Endothelial cell of umbilical vein (primary cell): ENCODE results near the gene OXER1. TPM values are rescaled to one million over a fixed set of nuclear protein-coding genes. Genes with fewer than 3 reads are reported as not detected.

Experiments
- BruUV-seq: library from RNA; stranded (reverse); fragments of 400-500 nt; replicated peaks from 2 replicates; lab custom pipeline; 2021; lab: Mats Ljungman, UMichigan
- CTCF ChIA-PET: fragments of 300-600, 350-600 bp; sonication (Branson Sonifier 250); formaldehyde crosslinking; loops from one replicate; lab custom pipeline; 2021; ENCODE audit warnings: antibody characterized with exemption, inconsistent platforms; lab: Charles Lee
- POLR2A ChIA-PET: fragments of 300-600, 350-600 bp; sonication (Branson Sonifier 250); formaldehyde crosslinking; loops from one replicate; lab custom pipeline; 2021; ENCODE audit warnings: antibody characterized with exemption, inconsistent platforms; lab: Charles Lee
- DNase-seq: peaks from one replicate; pipeline ENCODE4 v3.0.0-alpha.2; 2011; ENCODE audit warnings: low read depth, low spot score
- FAIRE-seq: peaks from 2 replicates; lab custom pipeline; 2011; peaks lifted over from hg19 to GRCh38; lab: Jason Lieb, UNC
- H2AFZ ChIP-seq: 2 replicates; pipeline ENCODE4 v1.6.0; 2012; ENCODE audit warnings: low read depth, low read length, control low read depth, inconsistent platforms
- H3K27ac ChIP-seq: 2 replicates; pipeline ENCODE4 v1.5.1; 2011; ENCODE audit warnings: low read depth, mild to moderate bottlenecking, control low read depth, low read length, moderate library complexity; ENCODE audit not compliant: insufficient read depth
- H3K27me3 ChIP-seq, 2 experiments: 2 replicates each; pipeline versions ENCODE4 v1.6.0 to v1.6.1; 2011; ENCODE audit warnings: low read length in 2 of 2, mixed read lengths in 1 of 2; ENCODE audit not compliant: control insufficient read depth in 2 of 2, insufficient read depth in 2 of 2
- H3K36me3 ChIP-seq, 2 experiments: 2 replicates in 1 of 2; 3 replicates in 1 of 2; pipeline ENCODE4 v1.5.1; 2011; ENCODE audit warnings: low read length in 2 of 2, mild to moderate bottlenecking in 1 of 2, moderate library complexity in 1 of 2; ENCODE audit not compliant: control insufficient read depth in 2 of 2, insufficient read depth in 2 of 2; ENCODE audit errors: extremely low read depth in 1 of 2
- H3K4me1 ChIP-seq: 3 replicates; pipeline ENCODE4 v1.5.1; 2011; ENCODE audit warnings: mild to moderate bottlenecking, low read length; ENCODE audit not compliant: control insufficient read depth, insufficient read depth; ENCODE audit errors: extremely low read depth
- H3K4me2 ChIP-seq: 2 replicates; pipeline ENCODE4 v1.6.1; 2011; ENCODE audit warnings: low read length, control low read depth, mixed read lengths; ENCODE audit not compliant: insufficient read depth
- H3K4me3 ChIP-seq, 3 experiments: fragments of 200-600 bp in 1 of 3; sonication (generic), shearing (Covaris generic) in 1 of 3; replicated peaks in 1 of 3; 2 replicates each; pipeline ENCODE4 v1.5.1; 2011 to 2016; ENCODE audit warnings: control low read depth in 3 of 3, low read length in 3 of 3, mild to moderate bottlenecking in 2 of 3, inconsistent platforms in 1 of 3, low read depth in 1 of 3, moderate library complexity in 1 of 3; ENCODE audit not compliant: insufficient read depth in 1 of 3
- H3K79me2 ChIP-seq: 2 replicates; pipeline ENCODE4 v1.6.0; 2012; ENCODE audit warnings: low read length, inconsistent platforms; ENCODE audit not compliant: control insufficient read depth, insufficient read depth
- H3K9ac ChIP-seq: replicated peaks from 2 replicates; pipeline ENCODE3; 2011; ENCODE audit warnings: low read length, control low read depth; ENCODE audit not compliant: insufficient read depth; ENCODE audit errors: extremely low read depth
- H3K9me1 ChIP-seq: replicated peaks from 3 replicates; pipeline ENCODE4 v1.6.0; 2011; ENCODE audit warnings: mild to moderate bottlenecking, low read length; ENCODE audit not compliant: control insufficient read depth, insufficient read depth; ENCODE audit errors: extremely low read depth
- H3K9me3 ChIP-seq: replicated peaks from 2 replicates; pipeline ENCODE4 v1.5.1; 2012; ENCODE audit warnings: low read length, inconsistent platforms; ENCODE audit not compliant: control insufficient read depth, insufficient read depth
- H4K20me1 ChIP-seq: replicated peaks from 2 replicates; pipeline ENCODE3; 2011; ENCODE audit warnings: mild to moderate bottlenecking, low read length; ENCODE audit not compliant: control insufficient read depth, insufficient read depth; ENCODE audit errors: extremely low read depth
- GATA2 ChIP-seq: IDR thresholded peaks from 2 replicates; pipeline ENCODE4 v1.7.0; 2011; ENCODE audit warnings: low read depth, mild to moderate bottlenecking, moderate library complexity, mixed read lengths, low read length; ENCODE audit not compliant: insufficient read length, insufficient read depth
- JUN ChIP-seq: IDR thresholded peaks from 2 replicates; pipeline ENCODE4 v1.6.1; 2011; ENCODE audit warnings: borderline replicate concordance, low read depth; ENCODE audit not compliant: insufficient read length, insufficient read depth
- MYC ChIP-seq: IDR thresholded peaks from one replicate; pipeline ENCODE4 v1.6.1; 2011; ENCODE audit warnings: mild to moderate bottlenecking, low read depth, low read length
- POLR2A ChIP-seq: IDR thresholded peaks from 2 replicates; pipeline ENCODE4 v1.6.1; 2012; ENCODE audit warnings: low read depth, mild to moderate bottlenecking, control low read depth, low read length
- POLR2AphosphoS5 ChIP-seq: IDR thresholded peaks from 2 replicates; pipeline ENCODE4 v1.6.1; 2012; ENCODE audit warnings: low read depth, mild to moderate bottlenecking, control low read depth, low read length, moderate library complexity; ENCODE audit not compliant: insufficient read depth
- dilution Hi-C: fragments of 300-500 bp; cut with MboI; formaldehyde crosslinking; loops from one replicate; pipeline ENCODE4 v1.15.0; 2019; ENCODE audit warnings: low sequenced_read_pairs; ENCODE audit not compliant: extremely low pct_ligation_motif_present
- intact Hi-C: fragments of 100-400 bp; cut with micrococcal nuclease; formaldehyde crosslinking; loops from one replicate; pipeline ENCODE4 v1.10.0; 2022
- polyA plus RNA-seq, 4 experiments: library from polyadenylated mRNA; depleted of rRNA in 3 of 4; stranded (reverse) in 3 of 4; unstranded in 1 of 4; fragments of >200 nt; gene quantifications; 2 replicates each; pipeline versions ENCODE4 v1.2.1 to v1.2.3, GENCODE V29; 2011 to 2012; ENCODE audit warnings: missing spikeins in 1 of 4
- total RNA-seq: library from RNA; stranded (reverse); gene quantifications from 2 replicates; pipeline ENCODE4 v1.2.3, GENCODE V29; 2021
- TF ChIP-seq, protein P1 (sequence below), 2 donors: IDR thresholded peaks; 1 replicate in 1 of 2; 2 replicates in 1 of 2; pipeline ENCODE4 v1.5.1; 2011; ENCODE audit warnings: low read length in 2 of 2, mild to moderate bottlenecking in 2 of 2, moderate library complexity in 2 of 2, control low read depth in 1 of 2, inconsistent platforms in 1 of 2, low read depth in 1 of 2; ENCODE audit not compliant: insufficient read depth in 1 of 2; ENCODE audit errors: extremely low read depth in 1 of 2
- TF ChIP-seq, protein P2 (sequence below): IDR thresholded peaks from 2 replicates; pipeline ENCODE4 v1.6.1; 2011; ENCODE audit not compliant: insufficient read depth, insufficient read length

The OXER1 gene
- total and polyA plus RNA-seq, 2 donors (not counting 3 experiments of a cell fraction or from before 2014, with no cell fraction given), result 0.18 TPM

DNA sequence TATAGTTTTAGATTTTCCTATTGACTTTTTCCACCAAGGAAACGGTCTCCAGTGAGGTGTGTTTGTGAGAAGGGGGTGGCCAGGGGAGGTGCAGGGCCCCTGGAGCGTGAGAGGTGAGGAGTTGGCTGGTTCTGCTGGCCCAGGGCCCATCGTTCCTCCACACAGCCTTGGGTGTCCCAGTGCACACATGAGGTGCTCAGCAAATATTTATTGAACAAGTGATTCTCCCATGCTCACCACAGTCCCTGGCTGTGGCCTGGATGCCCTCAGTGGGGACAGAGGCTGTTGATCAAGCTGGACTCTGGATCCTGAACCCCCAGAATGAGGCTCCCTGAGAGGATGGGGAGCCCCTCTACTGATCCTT, 23.5 kb upstream of the OXER1 start:
- POLR2A ChIA-PET, result no interaction called here
- Histone ChIP-seq H4K20me1 (no peaks in the 10 kb centered on the region), H3K4me1 (no peaks in the 10 kb centered on the region), H3K4me2 (no peak overlapping the region), H3K27me3 (peaks cover 5 to 10% of the 10 kb centered on the region in 2 experiments), H3K27ac (no peak overlapping the region), H3K79me2 (no peaks in the 10 kb centered on the region), H2AFZ (no peak overlapping the region), H3K4me3 (no peak overlapping the region), H3K9me1 (no peaks in the 10 kb centered on the region), H3K36me3 (no peaks in the 10 kb centered on the region), H3K9ac (no peak overlapping the region), H3K9me3 (no peaks in the 10 kb centered on the region)
- no peak for DNase-seq
- intact Hi-C loops (no loop called here), dilution Hi-C loops (no loop called here)
- no peak for FAIRE-seq
- TF ChIP-seq JUN (no peak), GATA2 (no peak), POLR2A (no peak), POLR2AphosphoS5 (no peak), MYC (no peak)
- TF ChIP-seq, protein P1, sequence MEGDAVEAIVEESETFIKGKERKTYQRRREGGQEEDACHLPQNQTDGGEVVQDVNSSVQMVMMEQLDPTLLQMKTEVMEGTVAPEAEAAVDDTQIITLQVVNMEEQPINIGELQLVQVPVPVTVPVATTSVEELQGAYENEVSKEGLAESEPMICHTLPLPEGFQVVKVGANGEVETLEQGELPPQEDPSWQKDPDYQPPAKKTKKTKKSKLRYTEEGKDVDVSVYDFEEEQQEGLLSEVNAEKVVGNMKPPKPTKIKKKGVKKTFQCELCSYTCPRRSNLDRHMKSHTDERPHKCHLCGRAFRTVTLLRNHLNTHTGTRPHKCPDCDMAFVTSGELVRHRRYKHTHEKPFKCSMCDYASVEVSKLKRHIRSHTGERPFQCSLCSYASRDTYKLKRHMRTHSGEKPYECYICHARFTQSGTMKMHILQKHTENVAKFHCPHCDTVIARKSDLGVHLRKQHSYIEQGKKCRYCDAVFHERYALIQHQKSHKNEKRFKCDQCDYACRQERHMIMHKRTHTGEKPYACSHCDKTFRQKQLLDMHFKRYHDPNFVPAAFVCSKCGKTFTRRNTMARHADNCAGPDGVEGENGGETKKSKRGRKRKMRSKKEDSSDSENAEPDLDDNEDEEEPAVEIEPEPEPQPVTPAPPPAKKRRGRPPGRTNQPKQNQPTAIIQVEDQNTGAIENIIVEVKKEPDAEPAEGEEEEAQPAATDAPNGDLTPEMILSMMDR (IDR thresholded peaks at IDR 0.05; ENCODE audit: extremely low read depth in 1 of 2, insufficient read depth in 1 of 2, low read depth in 1 of 2, low read length in 2 of 2), result no peak
- TF ChIP-seq, protein P2, sequence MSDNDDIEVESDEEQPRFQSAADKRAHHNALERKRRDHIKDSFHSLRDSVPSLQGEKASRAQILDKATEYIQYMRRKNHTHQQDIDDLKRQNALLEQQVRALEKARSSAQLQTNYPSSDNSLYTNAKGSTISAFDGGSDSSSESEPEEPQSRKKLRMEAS, result no peak
- BruUV-seq, result no TSS peak
- CTCF ChIA-PET, result no interaction called here
